Peyer's patch (tissue), 4 donors: ENCODE results near the gene SPDYE16.
"Not testable (repeated sequence)": the region's sequence is repeated elsewhere in the genome, so short reads cannot be mapped to it uniquely, and the experiment has no call there.

Source experiments
- CTCF ChIP-seq, 6 experiments: fragments of 450-650 bp in 4 of 6; fragments of 200-600 bp in 2 of 6; sonication (generic) in 1 of 6; IDR thresholded peaks; one replicate each; pipeline ENCODE4 v1.5.1; 2017 to 2019; ENCODE audit warnings: antibody characterized with exemption in 6 of 6, mild to moderate bottlenecking in 3 of 6, moderate library complexity in 1 of 6
- POLR2A ChIP-seq, 2 donors: fragments of 450-650 bp; IDR thresholded peaks; one replicate each; pipeline ENCODE4 v1.5.1; 2017; ENCODE audit warnings: antibody characterized with exemption in 2 of 2, mild to moderate bottlenecking in 2 of 2, moderate library complexity in 2 of 2

GRCh38 chr7:76565001-76565400, 21.9 kb upstream of the SPDYE16 start:
- not testable (repeated sequence) for TF ChIP-seq CTCF, POLR2A (IDR thresholded peaks at IDR 0.05)
